Measurements from ENCODE around the gene ADAMTS2. TPM values are rescaled to one million over a fixed set of nuclear protein-coding genes. Genes with fewer than 3 reads are reported as not detected.

Gene ADAMTS2
- total RNA-seq, 1 experiment from 2014 or later: not detected

DNA sequence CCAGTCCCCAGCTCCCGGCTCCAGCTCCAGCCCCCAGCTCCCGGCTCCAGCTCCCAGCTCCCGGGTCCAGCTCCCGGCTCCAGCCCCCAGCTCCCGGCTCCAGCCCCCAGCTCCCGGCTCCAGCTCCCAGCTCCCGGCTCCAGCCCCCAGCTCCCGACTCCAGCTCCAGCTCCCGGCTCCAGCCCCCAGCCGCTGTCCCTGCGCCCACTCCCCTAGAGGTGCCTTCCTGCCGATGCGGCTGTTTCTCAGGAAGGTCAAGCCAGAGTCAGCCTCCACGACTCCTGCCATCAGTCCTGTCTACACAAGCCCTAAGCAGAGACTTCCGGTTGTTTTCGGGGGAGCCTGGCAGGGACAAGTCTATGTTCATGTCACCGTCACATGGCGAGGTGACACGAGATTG lies 210.3 kb downstream of the ADAMTS2 start:
- no peak overlapping the region for H3K27ac ChIP-seq (ENCODE audit: low read length)
- H3K4me2 ChIP-seq (ENCODE audit: low read length): no peak overlapping the region
- TF ChIP-seq EZH2phosphoT487 (IDR thresholded peaks at IDR 0.05; ENCODE audit: borderline replicate concordance, low read length) (no peak), EZH2 (IDR thresholded peaks at IDR 0.05; ENCODE audit: low read length, unreplicated experiment) (no peak), CTCF (conservative IDR thresholded peaks at IDR 0.05; ENCODE audit: low read depth, low read length) (no peak)
- ATAC-seq (no peak), DNase-seq (no peak)
- no peaks in the 10 kb centered on the region for H3K4me1 ChIP-seq (ENCODE audit: insufficient read depth, low read length)
- no TSS peak for BruUV-seq (replicated peaks)
- H3K79me2 ChIP-seq (ENCODE audit: low read length): no peaks in the 10 kb centered on the region
- H3F3A ChIP-seq (ENCODE audit: low read length, unreplicated experiment): no peaks in the 10 kb centered on the region
- H4K20me1 ChIP-seq (ENCODE audit: low read length): no peaks in the 10 kb centered on the region
- H2AFZ ChIP-seq (ENCODE audit: low read length): no peak overlapping the region
- ChIA-PET CTCF (interaction anchor here (0.6 to 0.7 kb wide), 2 partner anchors 348 to 1664 kb away, joined by 3 to 5 read pairs; no protein-coding TSS in a partner anchor), POLR2A (ENCODE audit: unreplicated experiment) (no interaction called here)
- no peaks in the 10 kb centered on the region for H3K36me3 ChIP-seq (ENCODE audit: low read depth, low read length)
- no peak overlapping the region for H3K4me3 ChIP-seq (ENCODE audit: low read length)
- no peak overlapping the region for H3K9ac ChIP-seq (ENCODE audit: low read length)
- H3K9me3 ChIP-seq (ENCODE audit: low read length): no peaks in the 10 kb centered on the region
- H3K27me3 ChIP-seq (ENCODE audit: low read length): no peaks in the 10 kb centered on the region
- H3K9me2 ChIP-seq (replicated peaks; ENCODE audit: low read length): no peaks in the 10 kb centered on the region
- intact Hi-C loops (cut with micrococcal nuclease): no loop called here

- H3K27me3 ChIP-seq (ENCODE audit: low read length): no peaks in the 10 kb centered on the region
- intact Hi-C loops (cut with micrococcal nuclease): no loop called here
- no TSS peak for BruUV-seq (replicated peaks)
- H3K9me2 ChIP-seq (replicated peaks; ENCODE audit: low read length): no peaks in the 10 kb centered on the region
- H4K20me1 ChIP-seq (ENCODE audit: low read length): no peaks in the 10 kb centered on the region
- H3K27ac ChIP-seq (ENCODE audit: low read length): no peak overlapping the region
- ChIA-PET CTCF (interaction anchor here (0.6 to 0.7 kb wide), 2 partner anchors 348 to 1663 kb away, joined by 3 to 5 read pairs; no protein-coding TSS in a partner anchor), POLR2A (ENCODE audit: unreplicated experiment) (no interaction called here)
- H3K36me3 ChIP-seq (ENCODE audit: low read depth, low read length): no peaks in the 10 kb centered on the region
- TF ChIP-seq CTCF (conservative IDR thresholded peaks at IDR 0.05; ENCODE audit: low read depth, low read length) (no peak), EZH2 (IDR thresholded peaks at IDR 0.05; ENCODE audit: low read length, unreplicated experiment) (no peak), EZH2phosphoT487 (IDR thresholded peaks at IDR 0.05; ENCODE audit: borderline replicate concordance, low read length) (no peak)
- no peak overlapping the region for H3K4me2 ChIP-seq (ENCODE audit: low read length)
- H3K9me3 ChIP-seq (ENCODE audit: low read length): no peaks in the 10 kb centered on the region
- no peaks in the 10 kb centered on the region for H3K79me2 ChIP-seq (ENCODE audit: low read length)
- H3K4me3 ChIP-seq (ENCODE audit: low read length): no peak overlapping the region
- no peak overlapping the region for H2AFZ ChIP-seq (ENCODE audit: low read length)
- no peaks in the 10 kb centered on the region for H3K4me1 ChIP-seq (ENCODE audit: insufficient read depth, low read length)
- ATAC-seq (no peak), DNase-seq (no peak)
- no peak overlapping the region for H3K9ac ChIP-seq (ENCODE audit: low read length)
- H3F3A ChIP-seq (ENCODE audit: low read length, unreplicated experiment): no peaks in the 10 kb centered on the region
These were observed 210.8 kb downstream of the ADAMTS2 start for GRCh38 chr5:179134511-179134910.

- no peaks in the 10 kb centered on the region for H3K36me3 ChIP-seq (ENCODE audit: low read depth, low read length)
- H3K27me3 ChIP-seq (ENCODE audit: low read length): no peaks in the 10 kb centered on the region
- no peak overlapping the region for H3K4me3 ChIP-seq (ENCODE audit: low read length)
- no peaks in the 10 kb centered on the region for H4K20me1 ChIP-seq (ENCODE audit: low read length)
- BruUV-seq (replicated peaks): no TSS peak
- POLR2A ChIA-PET (ENCODE audit: unreplicated experiment): no interaction called here
- TF ChIP-seq CTCF (conservative IDR thresholded peaks at IDR 0.05; ENCODE audit: low read depth, low read length) (no peak), EZH2phosphoT487 (IDR thresholded peaks at IDR 0.05; ENCODE audit: borderline replicate concordance, low read length) (no peak), EZH2 (IDR thresholded peaks at IDR 0.05; ENCODE audit: low read length, unreplicated experiment) (no peak)
- H3K4me2 ChIP-seq (ENCODE audit: low read length): no peak overlapping the region
- no peak overlapping the region for H2AFZ ChIP-seq (ENCODE audit: low read length)
- H3F3A ChIP-seq (ENCODE audit: low read length, unreplicated experiment): no peaks in the 10 kb centered on the region
- H3K4me1 ChIP-seq (ENCODE audit: insufficient read depth, low read length): no peaks in the 10 kb centered on the region
- intact Hi-C loops (cut with micrococcal nuclease): no loop called here
- H3K79me2 ChIP-seq (ENCODE audit: low read length): no peaks in the 10 kb centered on the region
- H3K9ac ChIP-seq (ENCODE audit: low read length): no peak overlapping the region
- CTCF ChIA-PET: no interaction called here
- no peak for DNase-seq
- no peak overlapping the region for H3K27ac ChIP-seq (ENCODE audit: low read length)
- no peaks in the 10 kb centered on the region for H3K9me3 ChIP-seq (ENCODE audit: low read length)
- ATAC-seq: no peak
- H3K9me2 ChIP-seq (replicated peaks; ENCODE audit: low read length): no peaks in the 10 kb centered on the region
These were observed 212.5 kb downstream of the ADAMTS2 start for GRCh38 chr5:179132586-179133355.
